HG03066 (cell line): ENCODE data around the gene HES6.

Experiments
- ATAC-seq: cut with Tn5 transposase; IDR thresholded peaks from one replicate; pipeline ENCODE4 v1.9.1; 2021; ENCODE audit warnings: low read depth; ENCODE audit not compliant: unreplicated experiment

HES6 gene

GRCh38 chr2:238256111-238256510 is 16.3 kb upstream of the HES6 start:
- no peak for ATAC-seq

- no peak for ATAC-seq
Observed at GRCh38 chr2:238255636-238256035, 15.8 kb upstream of the HES6 start.

GRCh38 chr2:238255151-238255551 is 15.3 kb upstream of the HES6 start:
- ATAC-seq = no peak

GRCh38 chr2:238254095-238254723 is 14.4 kb upstream of the HES6 start:
- no peak for ATAC-seq

GRCh38 chr2:238252766-238253630 is 13.2 kb upstream of the HES6 start:
- ATAC-seq = no peak

- ATAC-seq = no peak
Observed at GRCh38 chr2:238251986-238252385, 12.1 kb upstream of the HES6 start.

- no peak for ATAC-seq
Observed at GRCh38 chr2:238251331-238251730, 11.5 kb upstream of the HES6 start.

- no peak for ATAC-seq
Observed at GRCh38 chr2:238250896-238251295, 11.1 kb upstream of the HES6 start.

- no peak for ATAC-seq
Observed at GRCh38 chr2:238247841-238248453, 8.1 kb upstream of the HES6 start.

GRCh38 chr2:238247002-238247822 is 7.4 kb upstream of the HES6 start:
- no peak for ATAC-seq

GRCh38 chr2:238244151-238244550 is 4.3 kb upstream of the HES6 start:
- ATAC-seq = no peak

GRCh38 chr2:238243496-238244076 is 3.7 kb upstream of the HES6 start:
- ATAC-seq = no peak

GRCh38 chr2:238242731-238243495 is 3.1 kb upstream of the HES6 start:
- no peak for ATAC-seq

GRCh38 chr2:238241970-238242369 is 2.1 kb upstream of the HES6 start:
- no peak for ATAC-seq

GRCh38 chr2:238240757-238241711 is 1.2 kb upstream of the HES6 start:
- no peak for ATAC-seq

GRCh38 chr2:238239543-238239862 is 335 bp downstream of the HES6 start:
- ATAC-seq = no peak

GRCh38 chr2:238238766-238239542 is 884 bp downstream of the HES6 start:
- peak; percentile 7 for ATAC-seq

GRCh38 chr2:238238311-238238765 is 1.5 kb downstream of the HES6 start:
- ATAC-seq = no peak
